ENCODE measurements around the gene MLST8.

The MLST8 gene

DNA sequence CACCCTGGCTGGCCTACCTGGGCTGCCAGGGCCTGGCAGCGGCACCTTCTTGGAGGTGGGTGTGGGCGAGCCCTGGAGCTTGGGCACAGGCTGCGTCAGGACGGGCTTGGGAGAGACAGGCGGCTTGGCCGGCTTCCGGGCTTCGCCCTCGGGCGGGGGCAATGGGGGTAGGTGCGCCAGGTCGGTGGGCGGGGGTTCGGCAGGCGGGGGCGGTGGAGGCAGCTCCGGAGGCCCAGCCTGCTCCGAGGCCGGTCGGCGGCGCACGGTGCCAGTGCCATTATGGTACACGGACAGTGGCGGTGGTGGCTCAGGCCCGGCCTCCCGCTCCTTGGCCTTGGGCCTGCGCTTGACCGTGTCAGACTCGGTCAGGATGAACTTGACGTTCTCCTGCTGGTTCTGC, 25.7 kb upstream of the MLST8 start:
- TF ChIP-seq, protein P1, sequence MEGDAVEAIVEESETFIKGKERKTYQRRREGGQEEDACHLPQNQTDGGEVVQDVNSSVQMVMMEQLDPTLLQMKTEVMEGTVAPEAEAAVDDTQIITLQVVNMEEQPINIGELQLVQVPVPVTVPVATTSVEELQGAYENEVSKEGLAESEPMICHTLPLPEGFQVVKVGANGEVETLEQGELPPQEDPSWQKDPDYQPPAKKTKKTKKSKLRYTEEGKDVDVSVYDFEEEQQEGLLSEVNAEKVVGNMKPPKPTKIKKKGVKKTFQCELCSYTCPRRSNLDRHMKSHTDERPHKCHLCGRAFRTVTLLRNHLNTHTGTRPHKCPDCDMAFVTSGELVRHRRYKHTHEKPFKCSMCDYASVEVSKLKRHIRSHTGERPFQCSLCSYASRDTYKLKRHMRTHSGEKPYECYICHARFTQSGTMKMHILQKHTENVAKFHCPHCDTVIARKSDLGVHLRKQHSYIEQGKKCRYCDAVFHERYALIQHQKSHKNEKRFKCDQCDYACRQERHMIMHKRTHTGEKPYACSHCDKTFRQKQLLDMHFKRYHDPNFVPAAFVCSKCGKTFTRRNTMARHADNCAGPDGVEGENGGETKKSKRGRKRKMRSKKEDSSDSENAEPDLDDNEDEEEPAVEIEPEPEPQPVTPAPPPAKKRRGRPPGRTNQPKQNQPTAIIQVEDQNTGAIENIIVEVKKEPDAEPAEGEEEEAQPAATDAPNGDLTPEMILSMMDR (IDR thresholded peaks at IDR 0.05; ENCODE audit: low read depth, low read length) = no peak
- Histone ChIP-seq H3K27me3 (ENCODE audit: insufficient read depth, low read depth, severe bottlenecking) (no peaks in the 10 kb centered on the region), H3K4me3 (ENCODE audit: low read depth, low read length) (no peak overlapping the region), H3K9me3 (ENCODE audit: severe bottlenecking) (no peaks in the 10 kb centered on the region), H3K36me3 (peaks cover 73% of the 10 kb centered on the region), H3K27ac (no peak overlapping the region)
- DNase-seq = no peak

DNA sequence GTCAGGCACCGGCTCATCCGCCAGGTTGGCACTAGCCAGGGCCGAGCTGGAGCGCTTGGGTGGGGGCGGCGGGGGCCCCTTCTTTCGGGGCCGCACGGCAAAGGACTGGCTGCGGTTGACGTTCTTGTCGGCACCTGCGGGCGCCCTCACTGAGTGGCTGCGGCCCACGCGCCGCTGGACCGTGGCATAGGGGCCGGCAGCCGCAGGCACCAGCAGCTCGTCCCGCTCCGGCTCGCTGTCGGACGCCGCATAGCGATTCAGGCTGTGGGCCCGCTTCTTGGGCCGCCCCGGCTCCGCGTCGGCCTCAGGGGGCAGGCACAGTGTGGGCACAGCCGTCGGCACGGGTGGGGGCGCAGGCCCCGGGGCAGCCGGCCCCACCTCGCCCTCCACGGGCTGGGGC, 24.8 kb upstream of the MLST8 start:
- no peaks in the 10 kb centered on the region for H3K9me3 ChIP-seq (ENCODE audit: severe bottlenecking)
- TF ChIP-seq, protein P1 (IDR thresholded peaks at IDR 0.05; ENCODE audit: low read depth, low read length) = no peak
- H3K4me3 ChIP-seq (ENCODE audit: low read depth, low read length) = no peak overlapping the region
- no peaks in the 10 kb centered on the region for H3K27me3 ChIP-seq (ENCODE audit: insufficient read depth, low read depth, severe bottlenecking)
- H3K36me3 ChIP-seq = peaks cover 70% of the 10 kb centered on the region
- no peak for DNase-seq
- H3K27ac ChIP-seq = no peak overlapping the region

DNA sequence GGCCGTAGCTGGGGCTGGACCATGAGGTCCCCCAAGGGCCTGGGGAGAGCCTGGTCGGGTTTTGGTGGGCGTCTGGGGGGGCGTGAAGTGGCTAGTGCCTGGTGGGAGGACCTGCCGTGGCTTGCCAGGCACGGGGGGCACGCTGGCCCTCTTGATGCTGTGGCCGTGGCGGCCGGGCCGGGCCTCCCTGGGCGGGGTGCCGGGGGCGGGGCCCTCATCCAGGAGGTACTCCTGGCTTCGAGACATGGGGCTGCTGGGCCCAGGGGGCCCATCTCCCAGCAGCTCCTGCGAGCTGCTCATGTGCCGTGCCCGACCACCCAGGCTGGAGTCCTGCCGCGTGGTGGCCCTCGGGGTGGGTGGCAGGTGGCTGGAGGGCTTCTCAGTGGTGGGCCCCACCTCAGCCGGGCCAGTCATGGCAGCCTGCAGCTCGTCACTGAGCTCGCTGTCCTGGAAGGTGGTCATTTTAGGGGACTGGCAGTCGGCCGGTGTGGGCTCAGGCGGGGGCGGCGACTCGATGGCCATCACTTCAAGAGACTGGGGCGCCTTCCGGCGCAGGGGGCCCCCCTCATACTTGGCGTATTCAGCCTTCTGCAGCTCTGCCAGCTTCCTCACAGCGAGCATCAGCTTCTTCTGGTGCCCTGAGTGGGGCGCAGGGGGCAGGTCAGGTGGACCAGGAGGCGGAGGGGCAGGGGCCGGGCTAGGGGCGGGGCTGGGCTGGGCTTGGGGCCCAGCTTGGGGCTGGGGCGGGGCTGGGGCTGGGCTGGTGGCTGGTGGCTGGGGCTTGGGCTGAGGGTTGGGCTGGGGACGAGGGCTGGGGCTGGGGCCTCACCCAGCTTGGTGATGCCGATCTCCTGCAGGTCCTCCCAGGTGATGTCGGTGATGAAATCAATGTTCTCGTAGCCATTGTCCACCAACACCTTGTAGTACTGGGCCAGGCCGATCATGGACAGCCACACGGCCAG, 24.0 kb upstream of the MLST8 start:
- H3K9me3 ChIP-seq (ENCODE audit: severe bottlenecking) = no peaks in the 10 kb centered on the region
- TF ChIP-seq, protein P1 (IDR thresholded peaks at IDR 0.05; ENCODE audit: low read depth, low read length) = no peak
- no peak for DNase-seq
- H3K4me3 ChIP-seq (ENCODE audit: low read depth, low read length) = no peak overlapping the region
- peaks cover 62% of the 10 kb centered on the region for H3K36me3 ChIP-seq
- no peaks in the 10 kb centered on the region for H3K27me3 ChIP-seq (ENCODE audit: insufficient read depth, low read depth, severe bottlenecking)
- no peak overlapping the region for H3K27ac ChIP-seq

DNA sequence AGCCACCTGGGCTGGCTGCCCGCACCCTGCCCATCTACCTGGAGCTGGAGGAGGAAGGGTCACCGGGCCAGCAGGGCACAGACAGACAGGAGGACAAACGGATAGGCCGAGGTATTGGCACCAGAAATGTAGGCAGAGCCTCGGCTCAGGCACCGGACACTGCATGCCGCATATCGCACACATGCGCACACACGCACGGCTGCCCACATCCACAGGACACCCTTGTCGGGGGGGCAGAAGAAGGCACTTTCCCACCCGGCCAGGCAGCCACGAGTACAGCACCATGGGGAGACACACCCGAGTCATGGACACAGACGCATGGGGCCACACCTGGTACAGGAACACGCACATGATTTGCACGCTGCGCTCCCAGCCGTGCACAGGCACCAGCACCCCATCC, 23.3 kb upstream of the MLST8 start:
- DNase-seq = no peak
- TF ChIP-seq, protein P1 (IDR thresholded peaks at IDR 0.05; ENCODE audit: low read depth, low read length) = no peak
- H3K4me3 ChIP-seq (ENCODE audit: low read depth, low read length) = no peak overlapping the region
- no peaks in the 10 kb centered on the region for H3K27me3 ChIP-seq (ENCODE audit: insufficient read depth, low read depth, severe bottlenecking)
- H3K36me3 ChIP-seq = peaks cover 63% of the 10 kb centered on the region
- H3K9me3 ChIP-seq (ENCODE audit: severe bottlenecking) = no peaks in the 10 kb centered on the region
- H3K27ac ChIP-seq = no peak overlapping the region

DNA sequence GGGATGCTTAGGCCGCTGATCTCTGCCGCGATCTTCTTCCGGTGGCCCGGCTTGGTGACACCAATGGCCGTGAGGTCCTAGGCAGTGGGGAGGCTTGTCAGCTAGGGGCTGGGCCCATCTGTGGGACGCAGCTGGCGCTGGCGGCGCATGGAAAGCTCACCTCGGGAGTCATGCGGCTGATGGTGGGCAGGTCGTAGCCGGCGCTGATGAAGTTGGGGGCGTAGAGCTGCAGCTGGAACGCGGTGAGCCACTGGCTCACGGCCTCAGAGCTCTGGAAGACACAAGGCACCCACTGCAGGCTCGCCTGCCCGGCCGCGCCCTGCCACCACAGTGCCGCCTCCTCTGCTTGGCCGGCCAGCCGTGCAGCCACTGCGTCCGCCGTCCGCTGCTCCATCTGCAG, 21.6 kb upstream of the MLST8 start:
- TF ChIP-seq, protein P1 (IDR thresholded peaks at IDR 0.05; ENCODE audit: low read depth, low read length) = no peak
- H3K4me3 ChIP-seq (ENCODE audit: low read depth, low read length) = no peak overlapping the region
- DNase-seq = no peak
- H3K36me3 ChIP-seq = peaks cover 55% of the 10 kb centered on the region
- no peak overlapping the region for H3K27ac ChIP-seq
- H3K9me3 ChIP-seq (ENCODE audit: severe bottlenecking) = no peaks in the 10 kb centered on the region
- H3K27me3 ChIP-seq (ENCODE audit: insufficient read depth, low read depth, severe bottlenecking) = no peaks in the 10 kb centered on the region

All from WERI-Rb-1 (cell line).